ENCODE measurements around the gene NXPE4.

DNA sequence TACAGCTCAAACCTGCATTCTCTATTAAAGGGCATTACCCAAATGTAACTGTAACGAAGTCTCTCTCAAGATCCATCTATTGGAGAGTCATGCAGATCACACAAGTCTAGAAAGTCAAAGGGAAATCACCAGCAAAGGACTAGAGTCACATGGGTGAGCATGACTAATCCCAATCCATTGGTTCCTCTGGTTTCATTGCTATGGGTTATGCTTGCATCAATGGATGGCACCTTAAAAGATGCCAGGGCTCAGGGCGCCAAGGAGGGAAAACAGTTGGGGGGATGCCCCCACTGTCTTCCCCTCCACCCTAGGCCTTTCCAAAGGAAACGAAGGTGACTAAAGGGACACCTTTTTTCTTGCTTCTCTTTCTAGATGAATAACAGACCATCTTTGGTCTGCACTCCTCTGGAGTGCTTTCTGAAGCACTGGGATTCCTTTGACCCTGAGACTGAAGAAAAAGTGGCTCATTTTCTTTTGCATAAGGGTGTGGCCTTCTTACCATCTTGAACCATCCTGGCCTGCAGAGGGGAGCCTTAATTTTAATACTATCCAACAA lies 8.1 kb downstream of the NXPE4 start:
- TF ChIP-seq, protein P1, sequence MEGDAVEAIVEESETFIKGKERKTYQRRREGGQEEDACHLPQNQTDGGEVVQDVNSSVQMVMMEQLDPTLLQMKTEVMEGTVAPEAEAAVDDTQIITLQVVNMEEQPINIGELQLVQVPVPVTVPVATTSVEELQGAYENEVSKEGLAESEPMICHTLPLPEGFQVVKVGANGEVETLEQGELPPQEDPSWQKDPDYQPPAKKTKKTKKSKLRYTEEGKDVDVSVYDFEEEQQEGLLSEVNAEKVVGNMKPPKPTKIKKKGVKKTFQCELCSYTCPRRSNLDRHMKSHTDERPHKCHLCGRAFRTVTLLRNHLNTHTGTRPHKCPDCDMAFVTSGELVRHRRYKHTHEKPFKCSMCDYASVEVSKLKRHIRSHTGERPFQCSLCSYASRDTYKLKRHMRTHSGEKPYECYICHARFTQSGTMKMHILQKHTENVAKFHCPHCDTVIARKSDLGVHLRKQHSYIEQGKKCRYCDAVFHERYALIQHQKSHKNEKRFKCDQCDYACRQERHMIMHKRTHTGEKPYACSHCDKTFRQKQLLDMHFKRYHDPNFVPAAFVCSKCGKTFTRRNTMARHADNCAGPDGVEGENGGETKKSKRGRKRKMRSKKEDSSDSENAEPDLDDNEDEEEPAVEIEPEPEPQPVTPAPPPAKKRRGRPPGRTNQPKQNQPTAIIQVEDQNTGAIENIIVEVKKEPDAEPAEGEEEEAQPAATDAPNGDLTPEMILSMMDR (IDR thresholded peaks at IDR 0.05; ENCODE audit: low read length), result no peak
- TF ChIP-seq EZH2phosphoT487 (IDR thresholded peaks at IDR 0.05; ENCODE audit: low read length), result no peak
